HG02970 (cell line): ENCODE data around the gene ZNF57.
"Not testable (repeated sequence)": the region's sequence is repeated elsewhere in the genome, so short reads cannot be mapped to it uniquely, and the experiment has no call there.

Experiments used
- ATAC-seq: cut with Tn5 transposase; IDR thresholded peaks from one replicate; pipeline ENCODE4 v1.9.1; 2021; ENCODE audit warnings: mild to moderate bottlenecking, moderate library complexity, moderate number of reproducible peaks; ENCODE audit not compliant: unreplicated experiment, low FRiP score

Gene ZNF57

DNA sequence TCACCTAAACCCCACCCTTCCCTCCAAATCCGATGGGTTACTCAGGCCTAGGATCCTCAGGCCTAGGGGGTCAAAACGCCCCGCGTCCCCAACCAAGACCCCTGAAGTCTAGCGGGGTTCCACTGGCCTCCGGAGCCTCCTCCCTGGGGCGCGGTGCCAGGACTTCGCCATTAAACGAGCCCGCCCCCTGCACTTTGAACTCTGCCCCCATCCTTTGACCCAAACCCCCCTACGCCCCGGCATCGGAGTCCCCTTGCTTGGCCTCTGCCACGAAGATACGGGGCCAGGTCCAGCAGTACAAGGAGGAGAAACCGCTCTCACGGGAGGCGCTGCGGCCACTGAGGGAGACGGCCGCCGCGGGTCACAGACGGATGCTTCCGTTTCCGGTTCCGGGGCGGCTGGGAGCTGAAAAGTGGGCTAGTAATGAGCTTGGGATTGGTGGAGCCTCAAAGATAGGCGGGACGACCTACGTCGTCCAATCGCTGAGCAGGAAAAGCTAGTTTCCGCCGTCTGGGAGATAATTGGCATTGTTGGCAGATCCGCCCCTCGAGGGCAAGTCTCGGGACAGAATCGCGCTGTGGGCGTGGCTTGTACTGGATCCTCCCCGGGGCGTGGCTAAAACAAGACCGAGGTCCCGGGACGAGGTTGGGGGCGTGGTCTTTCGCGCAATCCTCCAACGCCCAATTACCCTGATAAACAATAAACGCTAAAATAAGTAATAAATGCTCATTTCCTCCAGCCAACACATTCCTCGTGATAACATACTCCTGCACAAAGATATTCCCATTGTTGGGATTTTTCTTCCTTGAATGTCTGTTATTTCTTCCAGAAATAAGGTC, 49.8 kb downstream of the ZNF57 start:
- ATAC-seq = peak; percentile 94

DNA sequence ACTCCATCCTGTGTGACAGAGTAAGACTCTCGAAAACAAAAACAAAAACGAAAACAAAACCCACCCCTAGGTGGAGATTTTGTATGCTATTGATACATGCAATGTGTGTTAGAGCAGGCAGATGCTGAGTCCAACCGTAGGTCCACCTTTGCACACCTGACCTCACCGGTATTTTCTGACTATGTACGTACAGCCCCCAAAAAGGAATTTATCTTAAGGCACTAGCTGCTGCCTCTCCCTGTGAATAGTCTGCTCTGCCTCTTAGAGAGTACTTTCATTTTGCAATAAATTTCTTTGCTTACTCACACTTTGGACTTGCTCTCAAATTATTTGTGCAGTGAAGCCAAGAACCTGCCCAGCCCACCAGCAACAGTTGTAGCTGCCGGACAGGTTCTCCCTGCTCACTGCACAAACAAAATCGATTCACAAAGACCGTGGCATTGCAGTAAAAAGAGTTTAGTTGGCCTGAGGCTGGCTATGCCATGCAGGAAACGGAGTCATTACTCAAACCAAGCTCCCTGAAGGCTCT, 52.3 kb downstream of the ZNF57 start:
- no peak for ATAC-seq

DNA sequence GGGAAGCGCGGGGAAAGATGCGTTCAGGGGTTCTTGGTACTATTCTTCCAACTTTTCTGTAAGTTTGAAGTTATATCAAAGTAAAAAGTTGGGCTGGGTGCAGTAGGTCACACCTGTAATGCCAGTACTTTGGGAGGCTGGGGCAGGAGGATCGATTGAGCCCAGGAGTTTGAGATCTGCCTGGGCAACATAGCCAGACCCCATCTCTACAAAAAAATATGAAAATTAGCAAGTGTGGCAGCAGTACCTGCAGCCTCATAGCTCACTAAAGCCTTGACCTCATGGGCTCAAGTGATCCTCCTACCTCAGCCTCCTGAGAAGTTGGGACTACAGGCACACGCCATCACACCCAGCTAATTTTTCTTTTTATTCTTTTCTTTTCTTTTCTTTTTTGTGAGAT, 56.4 kb downstream of the ZNF57 start:
- no peak for ATAC-seq

DNA sequence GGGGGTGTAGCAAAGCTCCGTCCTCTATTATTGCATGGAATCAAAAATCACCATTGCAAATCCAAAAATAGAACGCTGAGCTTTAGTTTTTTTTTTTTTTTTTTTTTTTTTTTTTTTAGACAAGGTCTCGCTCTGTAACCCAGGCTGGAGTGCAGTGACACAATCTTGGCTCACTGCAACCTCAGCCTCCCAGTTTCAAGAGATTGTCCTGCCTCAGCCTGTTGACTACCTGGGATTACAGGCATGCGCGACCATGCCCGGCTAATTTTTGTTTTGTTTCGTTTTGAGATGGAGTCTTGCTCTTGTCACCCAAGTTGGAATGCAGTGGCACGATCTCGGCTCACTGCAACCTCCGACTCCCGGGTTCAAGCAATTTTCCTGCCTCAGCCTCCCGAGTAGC, 59.4 kb downstream of the ZNF57 start:
- no peak for ATAC-seq

DNA sequence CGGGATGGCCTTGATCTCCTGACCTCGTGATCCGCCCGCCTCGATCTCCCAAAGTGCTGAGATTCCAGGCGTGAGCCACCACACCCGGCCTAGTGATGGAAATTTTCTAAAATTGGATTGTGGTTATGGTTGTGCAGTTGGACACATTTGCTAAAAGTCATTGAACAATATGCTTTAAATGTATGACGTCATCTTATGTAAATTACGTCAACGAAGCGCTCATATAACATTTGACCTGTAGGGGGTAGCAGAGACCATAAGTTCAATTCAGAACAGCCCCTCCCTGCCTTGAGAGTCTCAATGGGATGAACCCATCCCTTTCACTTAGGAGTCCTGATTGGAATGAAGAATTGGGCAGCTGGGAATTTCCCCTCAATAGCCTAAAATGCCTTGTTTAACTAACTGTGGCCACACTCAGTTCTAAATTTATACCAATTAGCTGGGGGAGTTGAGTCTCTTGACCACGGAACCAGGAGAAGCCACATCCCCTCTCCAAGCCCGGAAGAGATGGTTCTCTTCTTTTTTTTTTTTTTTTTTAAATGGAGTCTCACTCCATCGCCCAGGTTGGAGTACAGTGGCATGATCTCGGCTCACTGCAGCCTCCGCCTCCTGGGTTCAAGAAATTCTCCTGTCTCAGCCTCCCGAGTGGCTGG, 61.4 kb downstream of the ZNF57 start:
- no peak for ATAC-seq

DNA sequence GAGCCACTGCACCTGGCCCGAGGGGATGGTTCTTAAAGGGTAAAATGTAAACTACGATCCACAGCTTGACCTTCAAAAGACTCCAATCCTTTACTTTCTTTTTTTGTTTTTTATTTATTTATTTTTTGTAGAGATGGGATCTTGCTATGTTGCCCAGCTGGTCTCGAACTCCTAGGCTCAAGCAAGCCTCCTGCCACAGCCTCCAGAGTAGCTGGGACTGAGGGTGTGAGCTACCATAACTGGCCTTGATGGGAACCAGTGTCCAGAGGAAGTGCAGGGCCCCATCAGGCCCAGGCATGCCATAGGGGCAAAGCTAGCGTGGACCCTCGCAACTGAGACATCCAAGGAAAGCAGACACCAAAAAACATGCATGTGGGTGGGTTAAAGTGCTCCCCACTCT, 62.4 kb downstream of the ZNF57 start:
- no peak for ATAC-seq

DNA sequence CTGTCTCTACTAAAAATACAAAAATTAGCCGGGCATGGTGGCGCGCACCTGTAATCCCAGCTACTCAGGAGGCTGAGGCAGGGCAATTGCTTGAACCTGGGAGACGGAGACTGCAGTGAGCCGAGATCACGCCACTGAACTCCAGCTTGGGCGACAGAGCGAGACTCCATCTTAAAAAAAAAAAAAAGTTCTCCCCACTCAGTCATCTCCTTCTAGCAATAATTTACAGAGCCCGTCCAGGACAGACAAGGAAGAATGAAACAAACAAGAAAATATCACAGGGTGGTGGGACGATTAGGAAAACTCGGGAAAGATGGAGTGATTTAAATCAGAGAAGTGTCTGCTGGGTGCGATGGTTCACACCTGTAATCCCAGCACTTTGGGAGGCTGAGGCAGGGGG, 62.9 kb downstream of the ZNF57 start:
- not testable (repeated sequence) for ATAC-seq

DNA sequence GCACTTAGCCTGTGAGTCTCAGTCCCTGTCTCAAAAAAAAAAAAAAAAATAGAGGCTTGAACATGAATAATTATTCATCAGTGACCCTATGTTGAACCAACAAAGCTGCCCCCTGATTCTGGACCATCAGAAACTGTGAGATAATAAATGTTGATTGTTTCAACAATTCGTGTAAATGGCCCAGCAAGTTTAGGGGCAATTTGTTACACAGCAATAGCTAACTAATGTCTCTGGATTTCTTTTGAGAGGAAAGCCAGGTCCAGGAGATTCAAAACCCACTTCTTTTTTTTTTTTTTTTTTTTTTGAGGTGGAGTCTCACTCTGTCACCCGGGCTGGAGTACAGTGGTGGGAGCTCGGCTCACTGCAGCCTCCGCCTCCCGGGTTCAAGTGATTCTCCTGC, 64.1 kb downstream of the ZNF57 start:
- no peak for ATAC-seq

DNA sequence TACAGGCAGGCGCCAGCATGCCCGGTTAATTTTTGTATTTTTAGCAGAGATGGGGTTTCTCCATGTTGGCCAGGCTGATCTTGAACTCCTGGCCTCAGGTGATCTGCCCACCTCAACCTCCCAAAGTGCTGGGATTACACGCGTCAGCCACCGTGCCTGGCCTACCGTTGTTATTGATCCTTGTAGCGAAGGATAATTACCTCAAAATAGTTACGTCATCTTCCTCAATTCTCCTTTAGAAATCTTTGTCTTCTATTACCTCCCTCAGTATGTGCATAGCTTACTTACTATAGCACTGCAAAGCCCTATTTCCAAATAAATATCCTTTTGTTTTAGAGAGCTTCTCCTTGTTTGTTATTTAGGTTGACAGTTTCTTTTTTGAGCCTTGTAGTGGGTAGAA, 67.2 kb downstream of the ZNF57 start:
- ATAC-seq = no peak
